Testis (tissue), 2 donors: ENCODE data around the gene CHST2.

Experiments
- CTCF ChIP-seq, 3 experiments: fragments of 450-650 bp in 2 of 3; fragments of 200-600 bp in 1 of 3; sonication (generic) in 1 of 3; IDR thresholded peaks; one replicate each; pipeline ENCODE4 v1.5.1; 2016 to 2019; ENCODE audit warnings: antibody characterized with exemption in 3 of 3, mild to moderate bottlenecking in 2 of 3, moderate library complexity in 1 of 3
- POLR2A ChIP-seq: fragments of 450-650 bp; IDR thresholded peaks from one replicate; pipeline ENCODE4 v1.6.1; 2017; ENCODE audit warnings: antibody characterized with exemption, mild to moderate bottlenecking, moderate library complexity

- TF ChIP-seq CTCF (IDR thresholded peaks at IDR 0.05) (no peak), POLR2A (no peak)
Measured at GRCh38 chr3:143122089-143122430, 2.5 kb downstream of the CHST2 start.
